Measurements from ENCODE around the gene RAMP1.

- TF ChIP-seq CTCF (IDR thresholded peaks at IDR 0.05 in 2 of 3, conservative IDR thresholded peaks at IDR 0.05 in 1 of 3; ENCODE audit: borderline replicate concordance in 1 of 3, insufficient read depth in 1 of 3, low read depth in 2 of 3, low read length in 2 of 3) (no peak), ATF3 (IDR thresholded peaks at IDR 0.05) (no peak), POLR2AphosphoS5 (IDR thresholded peaks at IDR 0.05; ENCODE audit: low read depth, low read length) (no peak), YY1 (IDR thresholded peaks at IDR 0.05; ENCODE audit: extremely low read depth, insufficient replicate concordance, low read depth, low read length) (no peak), EZH2phosphoT487 (IDR thresholded peaks at IDR 0.05; ENCODE audit: borderline replicate concordance) (no peak), EZH2 (IDR thresholded peaks at IDR 0.05) (no peak), POLR2A (IDR thresholded peaks at IDR 0.05; ENCODE audit: borderline replicate concordance, extremely low read depth, insufficient read depth, insufficient read length) (no peak), CEBPB (IDR thresholded peaks at IDR 0.05; ENCODE audit: low read depth) (no peak), RAD21 (IDR thresholded peaks at IDR 0.05; ENCODE audit: low read depth) (no peak), EGR1 (IDR thresholded peaks at IDR 0.05; ENCODE audit: low read depth) (no peak), SIN3A (IDR thresholded peaks at IDR 0.05; ENCODE audit: low read depth) (no peak)
Observed at GRCh38 chr2:237913193-237913917, 53.9 kb downstream of the RAMP1 start.
